ENCODE measurements around the gene SSMEM1.
"Not testable (repeated sequence)": the region's sequence is repeated elsewhere in the genome, so short reads cannot be mapped to it uniquely, and the experiment has no call there.

Gene SSMEM1

GRCh38 chr7:130207642-130208041 lies at the start of gene SSMEM1:
SSMEM1 (plus strand) TSS chr7:130207860; CDS start chr7:130207911, 51 bp downstream.
- DNase-seq (ENCODE audit: low read depth in 2 of 2) = no peak

- no peak for DNase-seq (ENCODE audit: low read depth in 2 of 2)
Observed at GRCh38 chr7:130160023-130160422, 47.6 kb upstream of the SSMEM1 start.

- no peak for DNase-seq (ENCODE audit: low read depth in 2 of 2)
Observed at GRCh38 chr7:130160455-130160854, 47.2 kb upstream of the SSMEM1 start.

- no peak for DNase-seq (ENCODE audit: low read depth in 2 of 2)
Observed at GRCh38 chr7:130162196-130162595, 45.5 kb upstream of the SSMEM1 start.

GRCh38 chr7:130174237-130174959 lies 33.3 kb upstream of the SSMEM1 start:
- no peak for DNase-seq (ENCODE audit: low read depth in 2 of 2)

- DNase-seq (ENCODE audit: low read depth in 2 of 2) = no peak
Observed at GRCh38 chr7:130178251-130178650, 29.4 kb upstream of the SSMEM1 start.

- no peak for DNase-seq (ENCODE audit: low read depth in 2 of 2)
Observed at GRCh38 chr7:130179631-130180030, 28.0 kb upstream of the SSMEM1 start.

- DNase-seq (ENCODE audit: low read depth in 2 of 2) = peak; percentile 44 to 49
Observed at GRCh38 chr7:130180571-130181262, 26.9 kb upstream of the SSMEM1 start.

- no peak for DNase-seq (ENCODE audit: low read depth in 2 of 2)
Observed at GRCh38 chr7:130181263-130181605, 26.4 kb upstream of the SSMEM1 start.

- no peak for DNase-seq (ENCODE audit: low read depth in 2 of 2)
Observed at GRCh38 chr7:130182990-130183389, 24.7 kb upstream of the SSMEM1 start.

GRCh38 chr7:130184349-130184748 lies 23.3 kb upstream of the SSMEM1 start:
- not testable (repeated sequence) for DNase-seq (ENCODE audit: low read depth in 2 of 2)

GRCh38 chr7:130187360-130187759 lies 20.3 kb upstream of the SSMEM1 start:
- DNase-seq (ENCODE audit: low read depth in 2 of 2) = no peak

GRCh38 chr7:130189343-130189742 lies 18.3 kb upstream of the SSMEM1 start:
- no peak for DNase-seq (ENCODE audit: low read depth in 2 of 2)

GRCh38 chr7:130191791-130192190 lies 15.9 kb upstream of the SSMEM1 start:
- DNase-seq (ENCODE audit: low read depth in 2 of 2) = no peak

- DNase-seq (ENCODE audit: low read depth in 2 of 2) = no peak
Observed at GRCh38 chr7:130195396-130195795, 12.3 kb upstream of the SSMEM1 start.

GRCh38 chr7:130196476-130196875 lies 11.2 kb upstream of the SSMEM1 start:
- DNase-seq (ENCODE audit: low read depth in 2 of 2) = no peak

- no peak for DNase-seq (ENCODE audit: low read depth in 2 of 2)
Observed at GRCh38 chr7:130197094-130197493, 10.6 kb upstream of the SSMEM1 start.

- no peak for DNase-seq (ENCODE audit: low read depth in 2 of 2)
Observed at GRCh38 chr7:130201796-130202195, 5.9 kb upstream of the SSMEM1 start.

GRCh38 chr7:130205084-130205947 lies 2.3 kb upstream of the SSMEM1 start, which contains the start of gene TMEM209:
TMEM209 (minus strand) TSS chr7:130205406; CDS start chr7:130205375, 31 bp downstream.
- peak; percentile 93 for DNase-seq (ENCODE audit: low read depth in 2 of 2)

- no peak for DNase-seq (ENCODE audit: low read depth in 2 of 2)
Observed at GRCh38 chr7:130207033-130207432, 627 bp upstream of the SSMEM1 start.

GRCh38 chr7:130208516-130208915 lies 856 bp downstream of the SSMEM1 start:
- no peak for DNase-seq (ENCODE audit: low read depth in 2 of 2)

- no peak for DNase-seq (ENCODE audit: low read depth in 2 of 2)
Observed at GRCh38 chr7:130210181-130210935, 2.7 kb downstream of the SSMEM1 start.

Measured in stimulated activated CD4-positive, alpha-beta T cell treated with anti-CD3 and anti-CD28 coated beads, Interleukin-15, amount 100 ng/mL, for 48 hours (primary cell).